HG02798 (cell line): Measurements from ENCODE around the gene BTN3A1.
A peak's percentile ranks its signal among the peaks of the same experiment; 100 is the strongest.
"Not testable (repeated sequence)": the region's sequence is repeated elsewhere in the genome, so short reads cannot be mapped to it uniquely, and the experiment has no call there.

ENCODE experiments used
- ATAC-seq: cut with Tn5 transposase; IDR thresholded peaks from one replicate; pipeline ENCODE4 v1.9.1; 2021; ENCODE audit warnings: mild to moderate bottlenecking; ENCODE audit not compliant: unreplicated experiment, poor library complexity

Gene BTN3A1

DNA sequence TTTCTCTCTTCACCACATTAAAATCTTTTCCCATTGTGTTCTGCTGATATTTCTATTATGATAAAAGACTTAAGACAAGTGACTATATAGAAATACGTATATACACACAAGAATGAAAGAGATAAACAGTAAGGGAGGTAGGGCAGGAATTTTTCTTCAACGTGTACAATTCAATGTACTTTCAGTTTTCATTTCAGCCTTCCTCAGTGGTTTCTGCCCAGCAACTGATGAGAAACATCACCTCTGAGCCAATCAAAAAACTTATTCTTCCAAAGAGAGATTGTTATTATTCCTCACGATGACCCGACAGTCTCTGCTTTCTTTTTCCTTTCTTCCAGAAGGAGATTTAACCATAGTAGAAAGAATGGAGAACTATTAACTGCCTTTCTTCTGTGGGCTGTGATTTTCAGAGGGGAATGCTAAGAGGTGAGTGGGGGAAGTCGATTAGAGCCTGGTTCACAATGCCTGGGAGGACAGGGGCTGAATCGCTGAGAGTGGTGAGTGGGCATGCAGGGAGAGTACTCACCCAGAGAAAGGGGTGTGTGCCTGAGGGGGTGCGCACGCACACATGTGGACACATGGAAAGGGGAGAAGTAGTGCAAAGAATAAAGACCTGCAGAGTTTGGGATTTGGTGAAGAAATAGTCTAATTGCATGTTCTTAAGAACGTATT is at the start of gene BTN3A1:
TSS of gene BTN3A1 (plus strand) at position 289 of the 672 bp plus-strand sequence. CDS start 3,289 bp downstream, outside the sequence.
- peak; percentile 92 for ATAC-seq

DNA sequence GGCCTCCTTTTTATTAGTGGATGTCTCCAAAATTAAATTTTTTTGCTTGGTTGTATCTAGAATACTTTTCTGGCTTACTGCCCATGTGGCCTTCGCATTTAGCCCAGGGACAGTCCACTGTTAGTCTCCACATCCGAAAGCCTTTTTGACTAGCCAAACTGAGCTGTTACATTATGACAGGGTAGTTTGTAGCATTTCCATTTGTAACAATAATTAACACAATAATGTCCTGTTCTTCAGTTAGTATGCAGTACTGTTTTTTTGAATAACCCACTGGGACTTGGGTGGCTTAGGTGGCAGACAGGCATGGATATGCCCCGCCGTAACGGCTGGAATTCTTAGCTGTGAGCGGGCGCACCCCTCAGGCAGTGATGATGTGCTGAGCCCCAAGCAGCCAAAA is 49.8 kb upstream of the BTN3A1 start:
- no peak for ATAC-seq

DNA sequence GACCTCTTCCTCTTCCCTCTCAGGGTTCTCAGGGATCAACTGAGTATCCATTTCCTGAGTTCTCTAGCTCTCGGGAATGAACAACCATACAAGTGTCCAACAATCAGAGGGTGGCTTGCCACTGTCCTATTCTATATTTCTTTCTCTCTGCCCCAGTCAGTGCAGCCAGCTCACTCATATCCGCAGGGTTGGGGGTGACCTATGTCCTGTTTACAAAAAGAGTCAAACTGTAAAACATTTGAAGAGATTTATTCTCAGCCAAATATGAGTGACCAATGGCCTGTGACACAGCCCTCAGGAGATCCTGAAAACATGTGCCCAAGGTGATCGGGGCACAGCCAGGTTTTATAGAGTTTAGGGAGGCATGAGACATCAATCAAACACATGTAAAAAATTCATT is 47.9 kb upstream of the BTN3A1 start:
- ATAC-seq, result no peak

DNA sequence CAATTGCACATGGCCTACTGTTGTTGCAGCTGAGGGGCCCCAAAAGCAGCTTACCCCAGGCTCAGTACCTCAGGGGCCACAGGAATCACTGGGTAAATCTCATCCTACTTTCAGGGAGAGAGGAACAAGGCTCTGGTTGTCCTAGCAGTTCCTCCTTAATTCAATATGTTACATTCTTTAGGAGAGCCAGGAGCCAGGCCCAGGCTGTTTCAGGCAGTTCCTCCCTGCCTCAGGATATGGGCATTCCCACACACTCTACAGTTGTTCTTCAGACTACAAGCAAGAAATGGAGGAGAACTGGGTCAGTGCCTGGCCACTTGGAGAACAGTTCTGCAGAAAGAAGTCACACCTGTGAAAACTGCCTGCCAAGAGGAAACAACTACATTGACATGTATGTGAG is 46.7 kb upstream of the BTN3A1 start:
- no peak for ATAC-seq

DNA sequence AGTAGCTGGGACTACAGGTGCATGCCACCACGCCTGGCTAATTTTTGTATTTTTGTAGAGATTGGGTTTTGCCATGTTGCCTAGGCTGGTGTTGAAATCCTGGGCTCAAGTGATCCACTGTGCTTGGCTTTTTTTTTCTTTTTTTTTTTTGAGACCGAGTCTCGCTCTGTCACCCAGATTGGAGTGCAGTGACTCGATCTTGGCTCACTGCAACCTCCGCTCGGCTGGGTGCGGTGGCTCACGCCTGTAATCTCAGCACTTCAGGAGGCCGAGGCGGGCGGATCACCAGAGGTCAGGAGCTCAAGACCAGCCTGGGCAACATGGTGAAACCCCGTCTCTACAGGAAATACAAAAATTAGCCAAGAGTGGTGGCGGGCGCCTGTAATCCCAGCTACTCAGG is 44.5 kb upstream of the BTN3A1 start:
- ATAC-seq, result not testable (repeated sequence)

DNA sequence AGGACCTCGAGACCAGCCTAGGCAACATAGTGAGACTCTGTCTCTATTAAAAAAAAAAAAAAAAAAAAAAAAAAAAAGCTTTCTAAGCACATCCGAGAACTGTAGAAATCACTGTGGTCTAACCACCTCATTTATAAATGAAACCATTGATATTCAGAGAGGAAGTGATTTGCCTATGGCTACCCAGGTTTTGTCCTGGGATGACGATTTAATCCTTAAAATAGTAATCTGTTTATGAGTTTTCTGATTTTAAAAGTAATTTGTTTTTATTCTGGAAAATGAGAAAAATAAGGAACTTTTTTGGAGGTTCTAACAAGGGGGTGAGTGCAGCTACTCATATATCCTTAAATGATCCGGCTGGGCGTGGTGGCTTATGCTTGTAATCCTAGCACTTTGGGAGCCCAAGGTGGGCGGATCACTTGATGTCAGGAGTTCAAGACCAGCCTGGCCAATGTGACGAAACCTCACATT is 43.5 kb upstream of the BTN3A1 start:
- peak; percentile 49 for ATAC-seq

DNA sequence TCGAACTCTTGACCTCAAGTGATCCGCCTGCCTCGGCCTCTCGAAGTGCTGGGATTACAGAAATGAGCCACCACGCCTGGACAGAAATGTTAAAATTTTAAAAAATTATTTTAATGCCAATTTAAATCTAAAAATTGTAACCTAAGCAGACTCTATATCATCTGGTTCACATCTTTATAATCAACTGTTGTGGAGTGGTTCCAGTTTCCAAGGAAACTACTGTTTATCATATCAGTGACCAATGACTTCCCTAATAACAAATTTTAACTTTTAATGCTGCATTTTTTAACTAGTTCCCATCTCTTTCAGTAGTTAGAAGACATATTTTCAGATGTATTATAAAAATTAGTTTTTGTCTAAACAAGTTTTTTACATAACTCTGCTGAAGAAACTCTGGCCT is 42.3 kb upstream of the BTN3A1 start:
- ATAC-seq, result no peak

DNA sequence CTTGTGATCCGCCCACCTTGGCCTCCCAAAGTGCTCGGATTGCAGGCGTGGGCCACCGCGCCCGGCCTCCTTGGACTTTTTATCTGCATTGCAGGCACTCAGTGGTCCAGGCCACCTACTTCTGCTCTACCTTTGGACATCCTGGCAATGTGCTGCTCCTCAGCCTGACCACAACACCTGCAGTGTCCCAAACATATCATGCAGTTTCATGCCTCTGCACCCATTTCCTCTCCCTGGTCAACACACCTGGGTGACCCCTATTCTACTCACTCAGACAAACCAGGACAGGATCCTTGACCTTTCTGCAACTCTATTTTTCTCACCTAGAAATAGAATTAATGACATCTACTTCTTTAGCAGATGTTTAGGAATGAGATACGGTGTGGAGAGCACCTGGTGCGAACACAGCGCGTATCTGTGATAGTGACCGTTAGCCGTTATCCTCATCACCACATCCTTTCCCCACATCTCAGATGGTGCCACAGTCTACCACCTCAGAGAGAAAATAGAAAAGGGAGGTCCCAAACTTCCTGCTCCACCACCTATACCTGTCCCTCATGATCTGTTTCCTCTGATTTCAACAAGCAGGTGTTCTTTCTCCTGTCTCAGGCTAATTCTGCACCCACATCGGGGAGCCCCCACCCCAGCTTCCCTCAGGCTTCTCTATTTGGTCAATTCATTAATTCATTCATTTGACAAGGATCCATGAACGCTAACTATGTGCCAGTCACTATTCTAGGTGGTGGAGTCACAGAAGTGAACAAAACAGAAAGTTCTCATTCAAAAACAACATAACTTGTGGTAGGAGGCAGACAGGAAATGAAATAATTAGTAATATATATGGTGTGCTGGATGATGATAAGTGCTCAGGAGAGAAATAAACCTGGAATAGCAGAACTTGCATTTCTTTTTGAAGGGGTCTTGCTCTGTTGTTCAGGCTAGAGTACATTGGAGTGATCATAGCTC is 41.3 kb upstream of the BTN3A1 start:
- ATAC-seq, result peak; percentile 54

DNA sequence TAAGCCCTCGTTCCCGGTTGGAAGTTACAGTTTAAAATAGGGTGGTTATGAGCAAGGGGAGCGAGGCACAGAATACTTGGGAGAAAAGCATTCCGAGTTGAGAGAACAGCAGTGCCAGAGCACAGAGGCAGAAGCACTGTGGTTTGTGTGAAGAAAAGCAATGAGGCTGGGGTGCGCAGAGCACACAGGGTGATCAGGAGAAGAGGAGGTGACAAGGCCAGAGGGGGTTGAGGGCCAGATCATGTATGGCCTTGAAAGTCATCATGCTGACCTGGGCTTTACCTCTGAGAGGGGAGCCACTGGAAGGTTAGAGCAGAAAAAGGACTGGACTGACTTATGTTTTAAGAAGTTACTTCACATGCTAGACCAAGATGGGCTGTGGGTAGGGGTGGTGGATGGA is 40.5 kb upstream of the BTN3A1 start:
- no peak for ATAC-seq

DNA sequence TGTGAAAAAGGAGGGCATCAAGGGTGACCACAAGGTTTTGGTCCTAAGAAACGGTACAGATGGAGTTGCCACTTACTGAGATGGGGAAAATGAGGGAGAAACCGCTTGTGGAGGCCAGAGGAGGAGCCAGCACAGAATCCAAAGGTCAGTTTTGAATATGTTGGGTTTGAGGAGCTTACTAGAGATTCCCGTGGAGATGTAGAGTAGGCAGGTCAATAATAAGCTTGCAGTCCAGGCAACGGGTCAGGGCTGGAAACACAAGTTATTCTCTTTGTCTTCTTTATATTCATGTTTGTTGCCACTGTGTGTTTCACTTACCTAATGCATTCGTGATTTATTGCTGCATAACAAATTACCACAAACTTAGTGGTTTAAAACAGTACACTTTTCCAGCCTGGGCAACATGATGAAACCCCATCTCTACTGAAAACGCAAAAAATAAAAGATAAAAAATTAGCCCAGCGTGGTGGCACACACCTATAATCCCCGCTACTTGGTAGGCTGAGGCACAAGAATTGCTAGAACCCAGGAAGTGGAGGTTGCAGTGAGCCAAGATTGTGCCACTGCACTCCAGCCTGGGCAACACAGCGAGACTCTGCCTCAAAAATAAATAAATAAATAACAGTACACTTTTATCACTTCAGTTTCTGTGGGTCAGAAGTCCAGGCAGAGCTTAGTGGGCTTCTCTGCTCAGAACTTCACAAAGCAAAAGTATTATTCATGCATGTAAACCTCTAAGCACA is 39.8 kb upstream of the BTN3A1 start:
- ATAC-seq, result no peak

DNA sequence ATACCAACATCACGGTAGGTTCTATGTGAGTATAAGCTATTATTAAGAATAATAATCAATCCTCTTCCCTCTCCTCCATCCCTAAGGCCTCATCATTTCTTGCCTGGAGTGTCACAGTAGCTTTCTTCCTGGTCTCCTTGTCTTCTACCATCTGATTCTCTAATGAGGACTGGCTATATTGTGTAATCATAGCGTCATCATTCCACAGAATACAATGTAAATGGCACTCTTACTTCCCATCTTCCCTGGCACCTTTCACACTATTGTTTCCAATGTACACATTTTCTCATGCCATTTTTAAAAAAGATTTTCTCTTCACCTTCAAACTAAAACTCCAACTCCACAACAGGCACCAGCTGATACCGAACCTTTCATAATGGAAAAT is 39.2 kb upstream of the BTN3A1 start:
- no peak for ATAC-seq

DNA sequence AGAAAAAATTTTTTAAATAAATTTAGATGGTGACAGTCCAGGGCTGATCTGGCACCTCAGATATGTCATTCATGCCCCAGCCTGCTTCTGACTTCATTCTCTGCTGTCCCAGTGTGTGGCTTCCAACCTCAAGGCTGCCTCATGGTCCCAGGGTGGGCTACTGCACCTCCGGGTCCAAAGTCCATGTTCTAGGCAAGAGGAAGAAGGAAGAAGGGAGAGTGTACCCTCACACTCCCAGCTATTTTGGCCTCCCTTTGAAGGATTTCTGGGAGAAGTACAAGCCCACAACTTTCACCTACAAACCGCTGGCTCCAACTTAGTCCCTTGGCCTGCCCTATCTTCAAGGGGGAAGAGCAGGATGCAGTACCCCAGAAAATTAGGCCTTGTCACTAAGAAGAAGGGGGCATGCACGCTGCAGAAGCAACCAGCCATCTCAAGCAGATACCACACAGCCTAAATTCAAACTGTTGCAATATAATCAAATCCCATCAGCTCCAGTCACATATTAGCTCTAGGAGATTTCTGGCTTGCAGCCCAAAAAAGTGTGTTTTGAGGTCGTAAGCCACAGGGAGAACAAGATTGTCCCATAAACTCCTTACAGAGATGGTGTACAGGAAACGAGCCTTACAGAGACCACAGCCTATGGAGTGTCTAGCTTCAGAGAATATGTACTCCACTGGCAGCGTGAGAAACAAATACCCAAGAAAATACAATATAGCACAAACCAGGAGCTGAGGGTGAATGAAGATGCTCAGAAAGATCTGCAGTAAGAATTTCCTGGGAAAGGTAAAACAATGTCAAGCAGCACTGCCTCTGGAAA is 38.0 kb upstream of the BTN3A1 start:
- no peak for ATAC-seq

DNA sequence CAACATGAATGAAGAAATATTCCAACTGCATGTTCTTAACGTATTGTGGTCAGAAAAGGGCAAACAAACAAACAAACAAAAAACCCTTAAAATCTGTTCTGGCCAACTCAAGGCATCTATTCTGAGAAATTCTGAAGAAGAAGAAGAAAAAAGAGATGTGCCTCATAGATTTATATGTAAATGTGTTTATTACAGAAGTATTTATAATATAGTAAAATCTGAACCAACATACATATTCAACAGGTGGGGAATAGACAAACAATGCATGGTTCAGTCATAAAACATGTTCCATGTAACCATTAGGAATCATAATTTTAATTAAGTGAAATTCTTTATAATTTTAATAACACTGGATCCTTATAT is 36.5 kb upstream of the BTN3A1 start:
- ATAC-seq, result no peak

DNA sequence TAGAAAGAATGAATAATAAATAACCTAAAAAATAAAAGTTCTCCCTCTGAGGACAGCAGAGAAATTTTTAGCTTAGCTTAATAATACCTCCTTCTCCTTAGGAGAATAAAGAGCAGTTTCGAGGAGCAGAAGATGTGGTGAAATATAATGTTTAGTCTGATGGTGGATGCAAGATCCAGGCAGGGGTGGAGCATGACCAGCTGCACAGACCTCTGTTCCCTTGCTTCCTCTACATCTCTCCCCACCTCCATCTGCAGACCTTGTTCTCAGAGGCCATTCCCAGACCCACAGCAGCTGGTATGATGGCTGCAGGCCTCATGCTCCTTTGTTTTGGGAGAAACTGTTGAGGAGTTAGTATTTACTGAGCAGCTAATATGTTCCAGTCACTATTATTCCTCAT is 35.6 kb upstream of the BTN3A1 start:
- ATAC-seq, result no peak

DNA sequence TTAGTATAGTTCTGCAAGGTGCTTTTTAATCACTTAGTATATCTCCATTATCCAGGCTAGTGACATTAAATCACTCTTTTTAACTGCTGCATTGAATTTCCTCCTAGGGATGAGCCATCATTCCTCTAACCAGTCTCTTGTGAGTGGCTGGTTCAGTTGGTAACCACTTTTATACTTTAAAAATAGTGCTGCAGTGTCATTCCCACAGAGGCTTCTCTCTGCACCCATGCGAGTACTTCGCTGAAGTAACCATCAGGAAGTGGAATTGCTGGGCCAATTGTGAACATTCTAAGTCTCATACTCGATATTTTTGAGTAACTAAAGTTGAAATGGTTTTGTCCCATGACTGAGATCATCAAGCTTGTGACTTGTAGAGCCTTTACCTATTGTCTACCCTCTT is 35.0 kb upstream of the BTN3A1 start:
- ATAC-seq, result no peak

DNA sequence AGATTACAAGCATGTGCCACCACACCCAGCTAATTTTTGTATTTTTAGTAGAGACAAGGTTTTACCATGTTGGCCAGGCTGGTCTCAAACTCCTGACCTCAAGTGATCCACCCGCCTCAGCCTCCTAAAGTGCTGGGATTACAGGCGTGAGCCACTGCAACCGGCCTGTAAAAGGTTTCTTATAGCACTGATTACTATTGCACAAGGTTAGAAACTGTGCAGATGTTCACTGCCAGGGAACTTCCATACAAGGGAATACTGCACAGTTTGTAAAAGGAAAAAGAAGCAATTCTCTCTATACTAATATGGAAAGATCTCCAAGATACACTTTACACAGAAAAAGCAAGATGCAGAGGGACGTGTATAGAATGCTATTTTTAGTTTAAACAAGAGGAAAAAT is 30.3 kb upstream of the BTN3A1 start:
- not testable (repeated sequence) for ATAC-seq

DNA sequence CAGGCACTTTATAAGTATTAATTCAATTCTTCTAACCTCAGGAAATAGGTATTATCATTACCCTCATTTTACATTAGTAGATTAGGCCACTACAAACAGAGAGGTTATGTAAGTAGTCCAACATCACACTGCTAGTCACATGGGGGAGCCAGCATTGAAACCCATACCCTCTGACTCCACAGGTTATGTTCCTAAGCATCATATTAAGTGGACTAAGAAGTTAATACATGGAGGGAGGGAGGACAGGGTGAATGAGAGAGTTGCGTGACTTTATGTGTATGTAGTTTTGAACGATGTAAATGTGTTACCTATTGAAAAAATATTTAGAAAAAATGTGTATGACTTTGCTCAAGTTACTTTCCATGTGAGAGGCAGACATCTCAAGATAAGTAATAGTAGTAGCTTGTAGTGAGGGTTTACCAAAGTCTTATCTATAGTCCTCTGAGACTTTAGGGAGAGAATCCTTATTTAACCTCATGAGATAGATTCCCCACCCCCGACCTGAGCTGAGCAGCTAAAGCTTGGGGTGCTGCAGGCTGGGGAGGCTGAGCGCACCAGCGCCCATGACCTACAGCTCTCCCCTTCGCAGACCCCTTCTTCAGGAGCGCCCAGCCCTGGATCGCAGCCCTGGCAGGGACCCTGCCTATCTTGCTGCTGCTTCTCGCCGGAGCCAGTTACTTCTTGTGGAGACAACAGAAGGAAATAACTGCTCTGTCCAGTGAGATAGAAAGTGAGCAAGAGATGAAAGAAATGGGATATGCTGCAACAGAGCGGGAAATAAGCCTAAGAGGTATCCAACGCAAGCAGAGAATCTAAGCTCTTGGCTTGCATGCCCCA is 29.5 kb upstream of the BTN3A1 start:
- no peak for ATAC-seq

DNA sequence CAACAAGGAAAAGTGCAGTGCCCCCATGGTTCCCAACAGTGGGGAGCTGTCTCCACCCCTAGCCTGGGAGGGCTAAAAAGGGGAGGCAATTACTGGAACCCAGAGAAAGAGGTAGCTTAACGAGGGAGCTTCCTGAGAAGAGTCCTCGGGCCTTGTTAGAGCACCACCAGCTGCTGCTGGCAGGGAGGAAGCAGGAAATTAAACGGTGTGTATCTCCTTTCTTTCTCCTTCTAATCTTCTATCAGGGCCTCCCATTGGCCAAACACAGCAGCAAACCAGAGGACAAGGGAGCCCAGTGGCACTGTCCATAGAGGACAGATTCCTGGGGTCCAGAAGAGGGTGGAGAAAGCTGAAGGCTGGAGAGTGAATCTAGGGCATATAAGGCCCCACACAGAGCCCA is 26.8 kb upstream of the BTN3A1 start:
- no peak for ATAC-seq

DNA sequence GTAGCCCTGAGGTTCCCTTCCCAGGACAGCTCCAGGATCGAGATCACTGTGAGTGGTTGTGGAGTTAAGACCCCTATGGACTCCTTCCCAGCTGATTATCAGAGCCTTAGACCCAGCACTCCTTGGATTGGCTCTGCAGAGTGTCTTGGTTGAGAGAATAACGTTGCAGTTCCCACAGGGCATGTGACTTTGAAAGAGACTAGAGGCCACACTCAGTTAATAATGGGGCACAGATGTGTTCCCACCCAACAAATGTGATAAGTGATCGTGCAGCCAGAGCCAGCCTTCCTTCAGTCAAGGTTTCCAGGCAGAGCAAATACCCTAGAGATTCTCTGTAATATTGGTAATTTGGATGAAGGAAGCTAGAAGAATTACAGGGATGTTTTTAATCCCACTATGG is 24.4 kb upstream of the BTN3A1 start:
- ATAC-seq, result no peak
